Cardiac muscle cell (in vitro differentiated cells and primary cell): ENCODE measurements around the gene SHISAL1. TPM values are rescaled to one million over a fixed set of nuclear protein-coding genes. Genes with fewer than 3 reads are reported as not detected.

ENCODE experiments used
- DNase-seq, 2 donors: peaks; one replicate each; pipeline versions ENCODE4 v3.0.0 to v3.0.0-alpha.2; 2010 to 2017; ENCODE audit warnings: low read depth in 1 of 2, low spot score in 1 of 2
- H3K27ac ChIP-seq: fragments of 200-600 bp; sonication (generic); 2 replicates; pipeline ENCODE4 v1.5.1; 2016
- H3K27me3 ChIP-seq: fragments of 200-600 bp; sonication (generic); 2 replicates; pipeline ENCODE4 v1.6.0; 2016; ENCODE audit warnings: control low read depth
- H3K36me3 ChIP-seq: fragments of 200-600 bp; sonication (generic); 2 replicates; pipeline ENCODE4 v1.5.1; 2016; ENCODE audit warnings: control low read depth
- H3K4me1 ChIP-seq: fragments of 200-600 bp; sonication (generic); 2 replicates; pipeline ENCODE4 v1.8.1; 2017; ENCODE audit warnings: low read depth, mild to moderate bottlenecking, mixed run types
- H3K4me3 ChIP-seq: fragments of 200-600 bp; sonication (generic); 2 replicates; pipeline ENCODE4 v1.5.1; 2016; ENCODE audit warnings: mild to moderate bottlenecking
- H3K9me3 ChIP-seq: fragments of 200-600 bp; sonication (generic); 2 replicates; pipeline ENCODE4 v1.5.1; 2017; ENCODE audit warnings: low read depth, mild to moderate bottlenecking, control low read depth
- CTCF ChIP-seq: IDR thresholded peaks from 2 replicates; pipeline ENCODE4 v1.5.1; 2012; ENCODE audit warnings: low read depth, mild to moderate bottlenecking, low read length
- polyA plus RNA-seq: library from polyadenylated mRNA; unstranded; fragments of >200 nt; fragmentation: Nextera tagmentation; extraction: Ambion mirVana; gene quantifications from 2 replicates; pipeline ENCODE4 v1.2.1, GENCODE V29; 2016
- total RNA-seq: library from RNA; depleted of rRNA; stranded (reverse); fragments of >200 nt; gene quantifications from 2 replicates; pipeline ENCODE4 v1.2.3, GENCODE V29; 2016

Gene SHISAL1
- total and polyA plus RNA-seq, 2 experiments from 2014 or later, result 0.40 to 2.8 TPM

GRCh38 chr22:44217346-44217745, 95.4 kb downstream of the SHISAL1 start:
- no peak for DNase-seq
- Histone ChIP-seq H3K4me1 (peaks cover 5% of the 10 kb centered on the region), H3K36me3 (no peaks in the 10 kb centered on the region), H3K9me3 (no peaks in the 10 kb centered on the region), H3K27ac (no peak overlapping the region), H3K27me3 (no peaks in the 10 kb centered on the region), H3K4me3 (no peak overlapping the region)
- no peak for TF ChIP-seq CTCF

- no peak for TF ChIP-seq CTCF
- peaks cover 17% of the 10 kb centered on the region for H3K4me1 ChIP-seq
- H3K9me3 ChIP-seq, result no peaks in the 10 kb centered on the region
- no peaks in the 10 kb centered on the region for H3K27me3 ChIP-seq
- no peak for DNase-seq
- H3K36me3 ChIP-seq, result no peaks in the 10 kb centered on the region
- no peak overlapping the region for H3K4me3 ChIP-seq
- H3K27ac ChIP-seq, result no peak overlapping the region
Observed at GRCh38 chr22:44215287-44215686, 97.5 kb downstream of the SHISAL1 start.

GRCh38 chr22:44214764-44215163, 98.0 kb downstream of the SHISAL1 start:
- H3K9me3 ChIP-seq, result no peaks in the 10 kb centered on the region
- DNase-seq, result no peak

GRCh38 chr22:44214187-44214586, 98.6 kb downstream of the SHISAL1 start:
- Histone ChIP-seq H3K27me3 (no peaks in the 10 kb centered on the region), H3K4me1 (peaks cover 17% of the 10 kb centered on the region), H3K27ac (no peak overlapping the region), H3K36me3 (no peaks in the 10 kb centered on the region), H3K4me3 (no peak overlapping the region), H3K9me3 (no peaks in the 10 kb centered on the region)
- no peak for TF ChIP-seq CTCF
- DNase-seq, result no peak

More at GRCh38 chr22:44214764-44215163, 98.0 kb downstream of the SHISAL1 start:
- H3K27me3 ChIP-seq, result no peaks in the 10 kb centered on the region
- H3K36me3 ChIP-seq, result no peaks in the 10 kb centered on the region
- H3K4me1 ChIP-seq, result peaks cover 17% of the 10 kb centered on the region
- H3K27ac ChIP-seq, result no peak overlapping the region
- no peak for TF ChIP-seq CTCF
- no peak overlapping the region for H3K4me3 ChIP-seq

DNA sequence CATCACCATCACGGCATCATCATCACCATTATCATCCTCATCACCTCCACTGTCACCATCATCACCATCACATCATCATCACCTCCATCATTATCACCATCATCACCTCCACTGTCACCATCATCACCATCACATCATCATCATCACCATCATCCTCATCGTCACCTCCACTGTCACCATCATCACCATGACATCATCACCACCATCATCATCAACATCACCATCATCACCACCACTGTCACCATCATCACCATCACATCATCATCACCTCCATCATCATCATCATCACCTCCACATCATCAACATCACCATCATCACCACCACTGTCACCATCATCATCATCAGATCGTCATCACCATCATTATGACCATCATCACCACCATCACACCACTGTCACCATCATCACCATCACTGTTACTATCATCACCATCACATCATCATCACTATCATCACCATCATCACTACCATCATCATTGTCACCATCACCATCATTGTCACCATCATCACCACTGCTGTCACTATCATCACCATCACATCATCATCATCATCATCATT, 99.2 kb downstream of the SHISAL1 start:
- no peak for DNase-seq
- H3K27me3 ChIP-seq, result no peaks in the 10 kb centered on the region
- H3K9me3 ChIP-seq, result no peaks in the 10 kb centered on the region
- H3K27ac ChIP-seq, result no peak overlapping the region
- TF ChIP-seq CTCF, result no peak
- no peak overlapping the region for H3K4me3 ChIP-seq
- no peaks in the 10 kb centered on the region for H3K36me3 ChIP-seq
- peaks cover 17% of the 10 kb centered on the region for H3K4me1 ChIP-seq
